ENCODE measurements around the gene CARMIL1. TPM values are rescaled to one million over a fixed set of nuclear protein-coding genes. Genes with fewer than 3 reads are reported as not detected.

Gene CARMIL1
- total RNA-seq, 4 donors from 2014 or later = 11.8 to 23.2 (median 17.1) TPM

- H3K36me3 ChIP-seq = no peaks in the 10 kb centered on the region
- H3K4me3 ChIP-seq = no peak overlapping the region
- no peak for DNase-seq
- no peaks in the 10 kb centered on the region for H3K27me3 ChIP-seq
- no peaks in the 10 kb centered on the region for H3K9me3 ChIP-seq
- TF ChIP-seq, protein P1, sequence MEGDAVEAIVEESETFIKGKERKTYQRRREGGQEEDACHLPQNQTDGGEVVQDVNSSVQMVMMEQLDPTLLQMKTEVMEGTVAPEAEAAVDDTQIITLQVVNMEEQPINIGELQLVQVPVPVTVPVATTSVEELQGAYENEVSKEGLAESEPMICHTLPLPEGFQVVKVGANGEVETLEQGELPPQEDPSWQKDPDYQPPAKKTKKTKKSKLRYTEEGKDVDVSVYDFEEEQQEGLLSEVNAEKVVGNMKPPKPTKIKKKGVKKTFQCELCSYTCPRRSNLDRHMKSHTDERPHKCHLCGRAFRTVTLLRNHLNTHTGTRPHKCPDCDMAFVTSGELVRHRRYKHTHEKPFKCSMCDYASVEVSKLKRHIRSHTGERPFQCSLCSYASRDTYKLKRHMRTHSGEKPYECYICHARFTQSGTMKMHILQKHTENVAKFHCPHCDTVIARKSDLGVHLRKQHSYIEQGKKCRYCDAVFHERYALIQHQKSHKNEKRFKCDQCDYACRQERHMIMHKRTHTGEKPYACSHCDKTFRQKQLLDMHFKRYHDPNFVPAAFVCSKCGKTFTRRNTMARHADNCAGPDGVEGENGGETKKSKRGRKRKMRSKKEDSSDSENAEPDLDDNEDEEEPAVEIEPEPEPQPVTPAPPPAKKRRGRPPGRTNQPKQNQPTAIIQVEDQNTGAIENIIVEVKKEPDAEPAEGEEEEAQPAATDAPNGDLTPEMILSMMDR (IDR thresholded peaks at IDR 0.05) = no peak
- no peak for TF ChIP-seq POLR2A (IDR thresholded peaks at IDR 0.05)
- intact Hi-C loops (cut with DNase I; ENCODE audit: low total_unique reads) = no loop called here
- no peaks in the 10 kb centered on the region for H3K4me1 ChIP-seq
- H3K27ac ChIP-seq = no peak overlapping the region
Observed at GRCh38 chr6:25401711-25402110, 122.5 kb downstream of the CARMIL1 start.

DNA sequence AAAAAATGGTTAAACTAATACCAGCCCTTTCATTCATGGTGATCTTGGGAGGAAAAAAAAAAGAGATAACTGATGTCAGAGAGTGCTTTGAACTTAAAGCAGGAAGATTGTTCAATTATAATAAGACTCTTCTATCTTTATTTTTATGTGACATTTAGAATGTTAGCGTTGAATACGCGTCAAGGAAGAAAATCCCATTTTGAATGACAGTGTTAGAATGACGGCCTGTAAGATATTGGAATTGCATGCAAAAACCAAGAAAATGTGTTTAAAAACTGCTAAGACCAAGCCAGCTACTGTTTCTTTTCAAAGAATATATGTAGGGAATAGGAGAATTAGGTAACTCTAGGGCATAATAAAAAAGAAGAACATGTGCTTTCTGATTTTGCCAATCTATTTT is 123.0 kb downstream of the CARMIL1 start:
- intact Hi-C loops (cut with DNase I; ENCODE audit: low total_unique reads) = no loop called here

GRCh38 chr6:25403150-25403549 is 124.0 kb downstream of the CARMIL1 start:
- Histone ChIP-seq H3K36me3 (no peaks in the 10 kb centered on the region), H3K4me3 (no peak overlapping the region), H3K9me3 (no peaks in the 10 kb centered on the region), H3K27ac (no peak overlapping the region), H3K27me3 (no peaks in the 10 kb centered on the region), H3K4me1 (no peaks in the 10 kb centered on the region)
- intact Hi-C loops (cut with DNase I; ENCODE audit: low total_unique reads) = no loop called here
- TF ChIP-seq, protein P1 (IDR thresholded peaks at IDR 0.05) = no peak
- no peak for TF ChIP-seq POLR2A (IDR thresholded peaks at IDR 0.05)
- DNase-seq = no peak

More for the DNA sequence above, 123.0 kb downstream of the CARMIL1 start:
- Histone ChIP-seq H3K27ac (no peak overlapping the region), H3K36me3 (no peaks in the 10 kb centered on the region), H3K27me3 (no peaks in the 10 kb centered on the region), H3K4me3 (no peak overlapping the region), H3K9me3 (no peaks in the 10 kb centered on the region), H3K4me1 (no peaks in the 10 kb centered on the region)
- TF ChIP-seq, protein P1 (IDR thresholded peaks at IDR 0.05) = no peak
- TF ChIP-seq POLR2A (IDR thresholded peaks at IDR 0.05) = no peak
- no peak for DNase-seq

DNA sequence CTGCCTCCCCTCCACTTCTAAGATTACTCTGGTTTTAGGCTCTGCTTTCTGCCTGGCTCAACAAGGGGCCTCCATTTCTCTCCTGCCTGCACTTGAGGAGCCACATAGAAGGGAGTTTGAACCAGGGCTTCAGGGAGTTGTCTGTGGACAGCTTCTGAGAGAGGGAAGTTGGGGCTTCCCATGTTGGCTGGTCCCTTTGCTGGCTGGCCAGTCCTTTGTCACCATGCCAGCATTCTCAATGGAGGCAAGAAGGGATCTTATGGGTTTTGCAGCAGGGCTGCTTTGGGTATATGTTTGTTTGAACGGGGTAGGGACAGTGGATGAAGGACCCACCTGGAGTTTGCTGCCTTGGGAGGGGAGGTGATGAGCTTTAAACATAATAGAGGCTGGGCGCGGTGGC is 124.9 kb downstream of the CARMIL1 start:
- no peaks in the 10 kb centered on the region for H3K9me3 ChIP-seq
- H3K27ac ChIP-seq = no peak overlapping the region
- no peak overlapping the region for H3K4me3 ChIP-seq
- no peaks in the 10 kb centered on the region for H3K27me3 ChIP-seq
- intact Hi-C loops (cut with DNase I; ENCODE audit: low total_unique reads) = no loop called here
- H3K4me1 ChIP-seq = no peaks in the 10 kb centered on the region
- DNase-seq = no peak
- H3K36me3 ChIP-seq = no peaks in the 10 kb centered on the region
- TF ChIP-seq POLR2A (IDR thresholded peaks at IDR 0.05) = no peak

DNA sequence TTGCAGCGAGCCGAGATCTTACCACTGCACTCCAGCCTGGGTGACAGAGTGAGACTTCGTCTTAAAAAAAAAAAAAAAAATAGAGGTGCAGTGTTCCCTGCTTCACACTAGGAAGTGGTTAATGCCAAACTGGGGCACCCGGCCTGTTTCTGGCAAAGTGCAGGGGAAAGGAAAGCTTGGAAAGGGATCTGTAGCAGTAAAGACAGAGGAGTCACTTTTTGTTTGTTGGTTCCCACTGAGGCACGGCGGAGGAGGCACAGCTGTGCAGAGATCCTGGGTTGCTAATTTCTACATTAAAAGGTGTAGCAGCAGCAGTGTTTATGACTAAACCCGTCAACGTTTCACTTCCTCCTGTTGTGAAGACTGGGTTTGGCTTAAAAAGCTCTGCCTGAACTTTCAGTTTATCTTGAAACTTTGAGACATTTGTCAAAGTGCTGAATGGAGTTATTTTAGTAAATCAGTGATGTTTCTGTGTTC is 125.6 kb downstream of the CARMIL1 start:
- Histone ChIP-seq H3K36me3 (no peaks in the 10 kb centered on the region), H3K27ac (no peak overlapping the region), H3K27me3 (no peaks in the 10 kb centered on the region), H3K9me3 (no peaks in the 10 kb centered on the region), H3K4me1 (no peaks in the 10 kb centered on the region), H3K4me3 (no peak overlapping the region)
- no peak for TF ChIP-seq POLR2A (IDR thresholded peaks at IDR 0.05)
- TF ChIP-seq, protein P1 (IDR thresholded peaks at IDR 0.05) = no peak
- DNase-seq = no peak
- intact Hi-C loops (cut with DNase I; ENCODE audit: low total_unique reads) = no loop called here

DNA sequence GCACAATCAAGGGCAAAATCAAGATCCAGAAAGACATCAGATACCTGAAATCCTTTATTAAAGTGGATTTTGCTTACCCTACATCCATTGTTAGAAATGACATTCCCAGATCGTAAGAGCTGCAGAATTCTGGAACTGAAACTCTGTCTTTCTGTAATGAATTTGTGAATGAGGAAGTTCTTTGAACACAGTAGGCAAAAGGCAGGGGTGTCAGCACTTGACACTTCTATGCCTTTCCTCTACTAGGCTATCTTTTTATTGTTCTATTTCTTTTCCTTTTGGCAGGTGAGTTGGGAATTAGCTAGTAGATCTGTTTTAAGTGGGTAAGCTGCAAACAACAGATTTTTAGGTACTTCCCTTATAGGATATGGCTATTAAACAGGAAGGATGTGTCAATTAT is 126.3 kb downstream of the CARMIL1 start:
- Histone ChIP-seq H3K36me3 (no peaks in the 10 kb centered on the region), H3K27me3 (no peaks in the 10 kb centered on the region), H3K27ac (no peak overlapping the region), H3K4me3 (no peak overlapping the region), H3K9me3 (no peaks in the 10 kb centered on the region), H3K4me1 (no peaks in the 10 kb centered on the region)
- TF ChIP-seq POLR2A (IDR thresholded peaks at IDR 0.05) = no peak
- TF ChIP-seq, protein P1 (IDR thresholded peaks at IDR 0.05) = no peak
- intact Hi-C loops (cut with DNase I; ENCODE audit: low total_unique reads) = no loop called here
- no peak for DNase-seq
